AG09319 (cell line): ENCODE results near the gene NGEF.
A peak's percentile ranks its signal among the peaks of the same experiment; 100 is the strongest.
"Not testable (repeated sequence)": the region's sequence is repeated elsewhere in the genome, so short reads cannot be mapped to it uniquely, and the experiment has no call there.

Source experiments
- DNase-seq: peaks from one replicate; pipeline ENCODE4 v3.0.0-alpha.2; 2010; ENCODE audit warnings: low read depth; ENCODE audit errors: extremely low read depth
- TF ChIP-seq, protein P1 (sequence below): IDR thresholded peaks from 2 replicates; pipeline ENCODE4 v1.5.1; 2011; ENCODE audit warnings: low read depth, mild to moderate bottlenecking, inconsistent platforms, low read length, moderate library complexity

Gene NGEF

DNA sequence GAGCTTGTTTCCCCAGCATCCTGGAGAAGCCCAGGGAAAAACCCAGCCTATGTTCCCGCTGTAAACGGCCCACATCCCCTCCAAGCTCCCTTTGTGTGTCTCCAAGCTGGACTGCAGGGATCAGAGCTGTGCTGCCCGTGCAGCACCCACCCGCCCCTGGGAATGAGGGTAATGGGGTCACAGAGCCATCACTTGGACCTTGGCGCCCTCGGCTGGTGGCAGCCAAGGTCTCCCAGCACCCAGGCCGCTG is 46.4 kb upstream of the NGEF start:
- no peak for DNase-seq
- TF ChIP-seq, protein P1, sequence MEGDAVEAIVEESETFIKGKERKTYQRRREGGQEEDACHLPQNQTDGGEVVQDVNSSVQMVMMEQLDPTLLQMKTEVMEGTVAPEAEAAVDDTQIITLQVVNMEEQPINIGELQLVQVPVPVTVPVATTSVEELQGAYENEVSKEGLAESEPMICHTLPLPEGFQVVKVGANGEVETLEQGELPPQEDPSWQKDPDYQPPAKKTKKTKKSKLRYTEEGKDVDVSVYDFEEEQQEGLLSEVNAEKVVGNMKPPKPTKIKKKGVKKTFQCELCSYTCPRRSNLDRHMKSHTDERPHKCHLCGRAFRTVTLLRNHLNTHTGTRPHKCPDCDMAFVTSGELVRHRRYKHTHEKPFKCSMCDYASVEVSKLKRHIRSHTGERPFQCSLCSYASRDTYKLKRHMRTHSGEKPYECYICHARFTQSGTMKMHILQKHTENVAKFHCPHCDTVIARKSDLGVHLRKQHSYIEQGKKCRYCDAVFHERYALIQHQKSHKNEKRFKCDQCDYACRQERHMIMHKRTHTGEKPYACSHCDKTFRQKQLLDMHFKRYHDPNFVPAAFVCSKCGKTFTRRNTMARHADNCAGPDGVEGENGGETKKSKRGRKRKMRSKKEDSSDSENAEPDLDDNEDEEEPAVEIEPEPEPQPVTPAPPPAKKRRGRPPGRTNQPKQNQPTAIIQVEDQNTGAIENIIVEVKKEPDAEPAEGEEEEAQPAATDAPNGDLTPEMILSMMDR, result no peak

DNA sequence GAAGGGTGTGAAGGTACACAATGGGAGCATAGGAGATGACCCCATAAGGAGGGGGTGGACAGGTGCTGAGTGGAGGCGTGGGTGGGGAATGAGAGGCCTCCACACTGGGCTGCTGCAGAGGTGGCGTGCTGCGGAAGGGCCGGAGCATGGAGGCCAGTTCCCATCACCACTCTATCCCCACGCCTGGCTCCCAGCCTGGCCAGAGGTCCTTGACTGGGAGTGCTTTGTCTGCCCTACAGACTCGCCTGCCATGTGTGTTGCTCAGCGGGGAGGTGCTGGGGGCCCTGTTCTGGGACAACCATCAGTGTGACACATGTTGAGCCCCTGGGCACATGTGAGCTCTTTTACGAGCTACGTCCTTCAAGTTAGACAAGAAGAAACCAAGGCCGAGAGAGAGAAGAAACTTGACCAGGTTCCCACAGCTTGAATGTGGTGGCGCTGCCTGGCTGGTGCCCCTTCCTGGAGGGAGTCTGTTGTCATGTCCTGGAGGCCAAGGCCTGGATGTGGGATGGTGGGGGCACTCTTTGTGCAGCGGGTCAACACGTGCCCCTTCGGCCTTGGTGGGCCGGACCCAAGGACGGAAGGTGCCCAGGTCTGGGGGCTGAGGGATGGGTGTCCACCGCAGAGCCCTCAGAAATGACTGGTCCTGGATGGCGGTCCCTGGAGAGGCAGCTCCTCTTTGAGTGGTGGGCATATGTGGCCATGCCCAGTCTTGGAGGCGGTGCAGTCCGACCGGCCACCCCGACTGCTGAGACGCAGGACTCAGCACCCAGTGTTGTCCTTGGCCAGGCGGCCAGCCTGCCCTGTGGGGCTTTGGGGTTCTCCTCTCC is 45.9 kb upstream of the NGEF start:
- TF ChIP-seq, protein P1, result no peak
- no peak for DNase-seq

DNA sequence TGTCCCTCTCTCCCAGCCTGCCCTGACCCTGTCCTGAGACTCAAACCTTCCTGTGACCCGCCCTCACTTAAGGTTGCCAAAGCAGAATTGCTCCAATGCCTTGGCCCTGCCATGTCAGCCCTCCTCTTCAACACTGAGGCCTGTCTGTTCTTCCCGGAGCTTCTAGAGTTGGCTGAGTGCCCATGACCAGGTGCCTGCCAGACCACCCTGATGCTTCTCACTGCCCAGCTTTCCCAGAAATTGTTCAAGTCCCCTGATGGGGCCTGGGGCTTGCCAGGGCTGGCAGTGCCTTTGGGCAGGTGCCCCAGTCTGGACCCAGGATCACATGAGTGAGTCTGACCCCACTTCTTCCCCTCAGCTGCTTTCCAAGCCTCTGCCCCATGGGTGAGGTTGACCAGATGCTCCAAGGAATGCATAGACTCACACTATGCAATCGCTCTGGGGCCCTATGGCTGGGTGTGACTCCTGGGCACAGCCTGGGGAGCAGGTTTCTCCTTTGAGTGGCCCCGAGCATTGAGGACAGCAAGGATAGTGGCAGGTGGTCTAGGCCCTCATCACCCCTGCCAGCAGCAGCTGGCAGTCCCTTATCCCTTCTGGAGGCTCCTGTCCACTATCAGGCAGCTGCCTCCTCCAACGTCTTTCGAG is 44.0 kb upstream of the NGEF start:
- TF ChIP-seq, protein P1, result no peak

DNA sequence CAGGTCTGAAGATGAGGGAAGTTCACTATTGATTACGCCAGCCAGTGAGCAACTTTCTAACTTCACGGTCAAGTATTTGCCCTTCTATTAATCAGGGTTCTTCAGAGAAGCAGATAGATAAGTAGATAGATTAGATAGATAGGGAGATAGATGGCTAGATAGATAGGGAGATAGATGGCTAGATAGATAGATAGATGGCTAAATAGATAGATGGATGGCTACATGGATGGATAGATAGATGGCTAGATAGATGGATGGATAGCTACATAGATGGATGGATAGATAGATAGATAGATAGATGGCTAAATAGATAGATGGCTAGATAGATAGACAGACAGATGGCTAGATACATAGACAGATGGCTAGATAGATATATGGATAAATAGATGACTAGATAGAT is 42.3 kb upstream of the NGEF start:
- TF ChIP-seq, protein P1, result no peak
- DNase-seq, result no peak

More for the DNA sequence above, 44.0 kb upstream of the NGEF start:
- no peak for DNase-seq

DNA sequence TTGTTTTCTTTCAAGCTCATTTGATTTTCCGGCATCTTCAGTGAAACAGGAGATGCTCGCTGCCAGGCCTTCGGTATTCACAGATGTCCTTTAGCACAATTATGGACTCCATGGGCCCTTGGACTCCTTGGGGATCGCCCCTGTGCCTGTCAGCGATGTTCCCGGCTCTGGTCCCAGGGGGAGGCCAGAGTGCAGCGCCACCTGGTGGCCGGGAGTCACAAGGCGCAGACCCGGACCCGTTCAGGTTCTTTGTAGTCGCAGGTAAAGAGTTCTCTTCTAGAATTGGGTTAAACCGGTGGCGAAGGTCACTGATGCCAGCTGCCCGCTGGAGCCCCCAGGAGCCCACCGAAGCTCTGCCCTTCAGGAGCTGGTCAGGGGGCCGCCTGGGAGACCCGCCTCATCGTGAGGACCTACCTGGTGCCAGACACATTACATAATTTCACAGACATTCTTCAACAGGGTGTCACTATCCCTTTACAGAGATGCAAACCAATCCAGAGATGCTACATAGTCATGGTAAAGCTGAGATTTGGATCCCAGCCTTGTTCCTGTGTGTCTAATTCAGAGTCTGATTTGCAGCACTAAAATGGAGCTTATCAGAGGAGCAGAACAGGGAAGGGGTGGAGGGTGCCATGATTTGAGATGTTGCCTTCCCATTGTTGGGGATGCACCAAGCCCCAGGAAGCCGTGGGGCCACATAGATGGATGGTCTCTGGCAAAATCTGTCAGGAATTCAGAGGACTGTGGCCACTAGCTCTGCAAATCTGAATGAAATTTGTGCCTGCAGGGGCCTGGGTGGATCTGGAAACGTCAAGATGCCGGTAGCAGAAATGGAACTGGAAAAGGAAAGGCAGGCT is 41.1 kb upstream of the NGEF start:
- no peak for DNase-seq
- TF ChIP-seq, protein P1, result peak; percentile 90

DNA sequence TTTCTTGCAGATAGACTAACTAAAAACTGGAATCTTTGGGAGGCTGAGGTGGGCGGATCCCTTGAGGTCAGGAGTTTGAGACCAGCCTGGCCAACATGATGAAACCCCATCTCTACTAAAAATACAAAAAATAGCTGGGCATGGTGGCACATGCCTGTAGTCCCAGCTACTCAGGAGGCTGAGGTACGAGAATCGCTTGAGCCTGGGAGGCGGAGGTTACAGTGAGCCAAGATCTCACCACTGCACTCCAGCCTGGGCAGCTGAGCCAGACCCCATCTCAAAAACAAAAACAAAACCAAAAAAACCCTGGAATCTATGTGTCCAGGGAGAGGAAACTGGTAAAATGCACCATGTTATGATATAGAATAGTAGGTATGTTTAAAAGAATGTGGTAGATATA is 39.5 kb upstream of the NGEF start:
- DNase-seq, result not testable (repeated sequence)

DNA sequence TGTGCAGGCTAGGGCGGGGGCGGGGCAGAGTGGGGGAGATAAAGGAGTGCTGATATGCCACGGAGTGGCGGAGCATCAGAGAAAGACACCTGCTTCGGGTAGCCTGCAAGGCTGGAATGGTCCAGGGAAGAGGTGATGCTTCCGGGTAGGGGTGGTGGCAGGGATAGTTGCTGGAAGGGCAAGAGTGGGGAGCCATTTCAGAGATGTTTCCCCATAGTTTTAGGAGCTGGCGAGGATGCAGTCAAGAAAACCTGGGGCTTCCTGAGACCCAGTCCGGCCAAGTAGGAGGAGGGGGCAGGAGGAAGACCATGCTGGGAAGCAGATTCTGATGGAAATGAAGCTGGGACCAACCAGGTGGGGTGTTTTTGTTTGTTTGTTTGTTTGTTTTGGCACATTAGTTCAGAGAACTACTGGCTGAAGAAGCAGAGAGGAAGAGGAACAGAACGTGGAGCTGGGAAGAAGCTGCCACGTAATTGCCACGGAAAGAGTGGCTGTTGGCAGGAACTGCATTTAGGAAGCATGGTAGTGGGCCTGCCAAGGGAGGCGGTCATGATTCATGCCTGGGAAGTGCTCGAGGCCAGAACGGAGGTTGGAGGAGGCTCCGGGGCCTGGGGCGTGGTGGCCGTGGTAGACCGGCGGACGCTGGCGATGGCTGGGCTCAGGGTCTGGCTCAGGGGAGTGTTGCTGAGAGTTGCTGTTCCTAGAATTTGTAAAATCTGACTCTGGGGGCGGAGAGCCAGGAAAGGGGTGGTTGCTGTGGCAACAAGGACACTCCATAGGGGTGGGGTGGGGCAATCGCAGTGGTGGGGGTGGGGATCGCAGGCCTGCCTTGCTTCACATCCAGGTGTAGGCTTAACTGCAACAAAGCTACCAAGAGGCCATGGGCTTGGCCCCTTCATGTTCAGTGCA is 38.4 kb upstream of the NGEF start:
- TF ChIP-seq, protein P1, result no peak
- DNase-seq, result no peak
